MM.1S (cell line): ENCODE measurements around the gene KHK.

Experiments
- EZH2 ChIP-seq: fragments of 300-600 bp; sonication (generic); optimal IDR thresholded peaks from 2 replicates; pipeline ENCODE3; 2017; ENCODE audit warnings: low read depth, mild to moderate bottlenecking, antibody characterized with exemption, low read length, mixed read lengths
- EZH2phosphoT487 ChIP-seq: fragments of 300-600 bp; sonication (generic); IDR thresholded peaks from 2 replicates; pipeline ENCODE4 v1.6.1; 2018; ENCODE audit warnings: antibody characterized with exemption, low read length
- TF ChIP-seq, protein P1 (sequence below): fragments of 300-600 bp; sonication (generic); IDR thresholded peaks from 2 replicates; pipeline ENCODE4 v1.5.1; 2016; ENCODE audit warnings: antibody characterized with exemption, low read length, mixed read lengths

- no peak for TF ChIP-seq EZH2phosphoT487
- TF ChIP-seq, protein P1, sequence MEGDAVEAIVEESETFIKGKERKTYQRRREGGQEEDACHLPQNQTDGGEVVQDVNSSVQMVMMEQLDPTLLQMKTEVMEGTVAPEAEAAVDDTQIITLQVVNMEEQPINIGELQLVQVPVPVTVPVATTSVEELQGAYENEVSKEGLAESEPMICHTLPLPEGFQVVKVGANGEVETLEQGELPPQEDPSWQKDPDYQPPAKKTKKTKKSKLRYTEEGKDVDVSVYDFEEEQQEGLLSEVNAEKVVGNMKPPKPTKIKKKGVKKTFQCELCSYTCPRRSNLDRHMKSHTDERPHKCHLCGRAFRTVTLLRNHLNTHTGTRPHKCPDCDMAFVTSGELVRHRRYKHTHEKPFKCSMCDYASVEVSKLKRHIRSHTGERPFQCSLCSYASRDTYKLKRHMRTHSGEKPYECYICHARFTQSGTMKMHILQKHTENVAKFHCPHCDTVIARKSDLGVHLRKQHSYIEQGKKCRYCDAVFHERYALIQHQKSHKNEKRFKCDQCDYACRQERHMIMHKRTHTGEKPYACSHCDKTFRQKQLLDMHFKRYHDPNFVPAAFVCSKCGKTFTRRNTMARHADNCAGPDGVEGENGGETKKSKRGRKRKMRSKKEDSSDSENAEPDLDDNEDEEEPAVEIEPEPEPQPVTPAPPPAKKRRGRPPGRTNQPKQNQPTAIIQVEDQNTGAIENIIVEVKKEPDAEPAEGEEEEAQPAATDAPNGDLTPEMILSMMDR, result no peak
- no peak for TF ChIP-seq EZH2
Measured at GRCh38 chr2:27080140-27080469, 6.5 kb upstream of the KHK start.
